Neutrophil (primary cell): ENCODE data around the gene PRAF2.

Experiments
- H3K27ac ChIP-seq: fragments of 200-600 bp; sonication (generic); 2 replicates; pipeline ENCODE4 v1.5.1; 2016; ENCODE audit warnings: mild to moderate bottlenecking, moderate library complexity
- H3K27me3 ChIP-seq: fragments of 200-600 bp; sonication (generic); 2 replicates; pipeline ENCODE4 v1.6.0; 2016; ENCODE audit warnings: mild to moderate bottlenecking
- H3K36me3 ChIP-seq: fragments of 200-600 bp; sonication (generic); 2 replicates; pipeline ENCODE4 v1.5.1; 2017
- H3K4me1 ChIP-seq, 2 experiments: fragments of 200-600 bp in 1 of 2; sonication (generic) in 1 of 2; 1 replicate in 1 of 2; 2 replicates in 1 of 2; pipeline versions ENCODE4 v1.5.1 to v1.6.1; 2013 to 2016; ENCODE audit warnings: low read depth in 1 of 2, low read length in 1 of 2, mild to moderate bottlenecking in 1 of 2, moderate library complexity in 1 of 2; ENCODE audit not compliant: control insufficient read depth in 1 of 2, insufficient read depth in 1 of 2
- H3K4me3 ChIP-seq, 2 experiments: fragments of 200-600 bp in 1 of 2; sonication (generic) in 1 of 2; 1 replicate in 1 of 2; 2 replicates in 1 of 2; pipeline ENCODE4 v1.5.1; 2013 to 2016; ENCODE audit warnings: low read depth in 1 of 2, low read length in 1 of 2, mild to moderate bottlenecking in 1 of 2, moderate library complexity in 1 of 2
- H3K9me3 ChIP-seq: fragments of 200-600 bp; sonication (generic); 2 replicates; pipeline ENCODE4 v1.5.1; 2016
- TF ChIP-seq, protein P1 (sequence below): fragments of 200-600 bp; sonication (generic); IDR thresholded peaks from 2 replicates; pipeline ENCODE4 v1.5.1; 2016; ENCODE audit warnings: antibody characterized with exemption

Gene PRAF2

DNA sequence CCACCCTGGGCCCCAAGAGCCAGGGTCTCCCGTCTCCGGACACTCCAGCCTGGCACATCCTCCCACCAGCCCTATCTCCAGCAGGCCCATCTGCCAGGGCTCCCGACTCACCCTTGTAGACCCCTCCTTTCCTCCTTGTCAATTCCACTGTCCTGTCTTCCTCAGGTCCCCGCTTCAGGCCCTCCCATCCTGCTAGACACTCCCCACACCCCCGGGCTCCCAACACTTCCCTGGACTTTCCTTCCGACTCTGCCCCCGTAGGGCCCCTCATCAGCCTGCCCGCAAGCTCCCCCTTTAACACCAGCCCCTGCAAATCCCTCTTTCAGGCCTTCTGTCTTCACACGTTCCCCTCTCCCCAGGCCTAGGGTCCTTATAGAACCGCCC lies 1.1 kb downstream of the PRAF2 start:
- peaks cover 0 to 11% of the 10 kb centered on the region in 2 experiments for H3K4me1 ChIP-seq
- TF ChIP-seq, protein P1, sequence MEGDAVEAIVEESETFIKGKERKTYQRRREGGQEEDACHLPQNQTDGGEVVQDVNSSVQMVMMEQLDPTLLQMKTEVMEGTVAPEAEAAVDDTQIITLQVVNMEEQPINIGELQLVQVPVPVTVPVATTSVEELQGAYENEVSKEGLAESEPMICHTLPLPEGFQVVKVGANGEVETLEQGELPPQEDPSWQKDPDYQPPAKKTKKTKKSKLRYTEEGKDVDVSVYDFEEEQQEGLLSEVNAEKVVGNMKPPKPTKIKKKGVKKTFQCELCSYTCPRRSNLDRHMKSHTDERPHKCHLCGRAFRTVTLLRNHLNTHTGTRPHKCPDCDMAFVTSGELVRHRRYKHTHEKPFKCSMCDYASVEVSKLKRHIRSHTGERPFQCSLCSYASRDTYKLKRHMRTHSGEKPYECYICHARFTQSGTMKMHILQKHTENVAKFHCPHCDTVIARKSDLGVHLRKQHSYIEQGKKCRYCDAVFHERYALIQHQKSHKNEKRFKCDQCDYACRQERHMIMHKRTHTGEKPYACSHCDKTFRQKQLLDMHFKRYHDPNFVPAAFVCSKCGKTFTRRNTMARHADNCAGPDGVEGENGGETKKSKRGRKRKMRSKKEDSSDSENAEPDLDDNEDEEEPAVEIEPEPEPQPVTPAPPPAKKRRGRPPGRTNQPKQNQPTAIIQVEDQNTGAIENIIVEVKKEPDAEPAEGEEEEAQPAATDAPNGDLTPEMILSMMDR, result no peak
- H3K27ac ChIP-seq, result no peak overlapping the region
- H3K27me3 ChIP-seq, result no peaks in the 10 kb centered on the region
- no peak overlapping the region for H3K4me3 ChIP-seq
- no peaks in the 10 kb centered on the region for H3K9me3 ChIP-seq
- H3K36me3 ChIP-seq, result peaks cover 30% of the 10 kb centered on the region

- H3K27me3 ChIP-seq, result no peaks in the 10 kb centered on the region
- peaks cover 24% of the 10 kb centered on the region for H3K36me3 ChIP-seq
- H3K4me3 ChIP-seq, result no peak overlapping the region
- no peaks in the 10 kb centered on the region for H3K9me3 ChIP-seq
- TF ChIP-seq, protein P1, result no peak
- no peak overlapping the region for H3K27ac ChIP-seq
- peaks cover 0 to 11% of the 10 kb centered on the region in 2 experiments for H3K4me1 ChIP-seq
Measured at GRCh38 chrX:49071877-49072711, 1.7 kb downstream of the PRAF2 start.

DNA sequence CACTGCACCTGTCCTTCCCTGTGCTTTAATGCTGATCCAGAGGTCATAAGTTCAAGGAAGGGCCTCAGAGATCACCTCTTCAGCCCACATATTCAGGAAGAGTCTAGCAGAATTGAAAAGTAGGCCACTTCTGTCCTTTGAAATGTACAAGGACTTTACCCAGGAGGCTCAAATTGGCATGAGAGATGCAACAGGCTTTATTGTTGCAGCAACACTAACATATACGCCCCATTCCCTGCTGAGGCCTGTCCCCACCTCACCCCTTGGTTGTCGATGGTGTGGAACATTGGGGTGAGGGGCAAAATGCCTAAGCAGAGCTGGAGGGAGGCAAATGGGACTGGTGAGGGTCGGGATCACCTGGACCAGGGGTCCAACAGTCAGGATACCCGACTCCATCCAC lies 2.8 kb downstream of the PRAF2 start:
- TF ChIP-seq, protein P1, result no peak
- peaks cover 0 to 11% of the 10 kb centered on the region in 2 experiments for H3K4me1 ChIP-seq
- no peaks in the 10 kb centered on the region for H3K27me3 ChIP-seq
- peaks cover 13% of the 10 kb centered on the region for H3K36me3 ChIP-seq
- H3K9me3 ChIP-seq, result no peaks in the 10 kb centered on the region
- no peak overlapping the region for H3K4me3 ChIP-seq
- no peak overlapping the region for H3K27ac ChIP-seq

DNA sequence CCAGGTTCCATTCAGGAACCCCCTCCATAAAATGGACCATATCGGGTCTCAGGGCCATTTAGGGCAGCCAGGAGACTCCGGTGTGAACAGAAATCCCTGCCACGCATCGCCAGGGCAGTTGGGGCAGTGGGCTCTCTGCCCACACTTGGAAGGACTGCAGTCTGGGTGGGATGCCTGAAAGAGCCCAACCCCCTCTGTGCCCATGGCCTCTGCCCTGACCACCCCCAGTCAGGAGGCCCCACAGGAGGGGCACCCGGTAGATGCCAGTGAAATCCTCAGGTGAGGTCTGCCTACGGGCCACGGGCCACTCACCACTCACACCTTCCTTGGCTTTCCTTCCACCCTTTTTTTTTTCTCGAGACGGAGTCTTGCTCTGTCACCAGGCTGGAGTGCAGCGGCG lies 4.8 kb downstream of the PRAF2 start:
- H3K9me3 ChIP-seq, result no peaks in the 10 kb centered on the region
- no peak overlapping the region for H3K4me3 ChIP-seq
- H3K36me3 ChIP-seq, result no peaks in the 10 kb centered on the region
- TF ChIP-seq, protein P1, result no peak
- no peaks in the 10 kb centered on the region for H3K27me3 ChIP-seq
- H3K4me1 ChIP-seq, result peaks cover 0 to 7% of the 10 kb centered on the region in 2 experiments
- H3K27ac ChIP-seq, result no peak overlapping the region

DNA sequence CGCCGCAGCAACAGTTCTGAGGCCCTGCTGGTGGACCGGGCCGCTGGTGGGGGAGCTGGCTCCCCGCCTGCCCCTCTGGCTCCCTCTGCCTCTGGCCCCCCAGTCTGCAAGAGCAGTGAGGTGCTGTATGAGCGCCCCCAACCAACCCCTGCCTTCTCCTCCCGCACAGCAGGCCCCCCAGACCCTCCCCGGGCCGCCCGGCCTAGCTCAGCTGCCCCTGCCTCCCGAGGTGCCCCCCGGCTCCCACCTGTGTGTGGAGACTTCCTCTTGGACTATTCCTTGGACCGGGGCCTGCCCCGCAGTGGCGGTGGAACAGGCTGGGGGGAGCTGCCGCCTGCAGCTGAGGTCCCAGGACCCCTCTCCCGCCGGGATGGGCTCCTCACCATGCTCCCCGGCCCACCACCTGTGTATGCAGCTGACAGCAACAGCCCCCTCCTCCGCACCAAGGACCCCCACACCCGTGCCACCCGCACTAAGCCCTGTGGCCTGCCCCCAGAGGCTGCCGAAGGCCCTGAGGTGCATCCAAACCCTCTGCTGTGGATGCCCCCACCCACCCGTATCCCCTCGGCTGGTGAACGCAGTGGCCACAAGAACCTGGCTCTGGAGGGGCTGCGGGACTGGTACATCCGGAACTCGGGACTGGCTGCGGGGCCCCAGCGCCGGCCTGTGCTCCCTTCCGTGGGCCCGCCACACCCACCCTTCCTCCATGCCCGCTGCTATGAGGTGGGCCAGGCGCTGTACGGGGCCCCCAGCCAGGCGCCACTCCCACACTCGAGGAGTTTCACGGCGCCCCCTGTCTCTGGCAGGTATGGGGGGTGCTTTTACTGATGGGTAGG lies 6.3 kb downstream of the PRAF2 start:
- no peaks in the 10 kb centered on the region for H3K36me3 ChIP-seq

More for the DNA sequence above, 6.3 kb downstream of the PRAF2 start:
- Histone ChIP-seq H3K4me3 (no peak overlapping the region), H3K4me1 (no peaks in the 10 kb centered on the region), H3K27me3 (no peaks in the 10 kb centered on the region), H3K27ac (no peak overlapping the region), H3K9me3 (no peaks in the 10 kb centered on the region)
- TF ChIP-seq, protein P1, result no peak
